ENCODE data around the gene IL33. TPM values are rescaled to one million over a fixed set of nuclear protein-coding genes. Genes with fewer than 3 reads are reported as not detected.

Gene IL33
- total and polyA plus RNA-seq, 2 donors (not counting 1 experiment from before 2014, with no cell fraction given): 1.3 to 2.0 TPM

GRCh38 chr9:6186691-6187090 lies 28.9 kb upstream of the IL33 start:
- no peaks in the 10 kb centered on the region for H3K4me1 ChIP-seq (ENCODE audit: control insufficient read depth, extremely low read depth, insufficient read depth, low read length)
- H3K27me3 ChIP-seq (ENCODE audit: control insufficient read depth, insufficient read depth, low read length): no peaks in the 10 kb centered on the region
- H3K79me2 ChIP-seq (ENCODE audit: control insufficient read depth, insufficient read depth, low read length): no peaks in the 10 kb centered on the region
- no peaks in the 10 kb centered on the region for H3K9me3 ChIP-seq (ENCODE audit: control insufficient read depth, insufficient read depth, low read depth, low read length)
- H3K27ac ChIP-seq (ENCODE audit: insufficient read depth, low read length): no peak overlapping the region
- no peak for DNase-seq (ENCODE audit: low read depth in 2 of 2)
- H3K9ac ChIP-seq (ENCODE audit: insufficient read depth, low read length): no peak overlapping the region
- H4K20me1 ChIP-seq (ENCODE audit: control insufficient read depth, extremely low read depth, insufficient read depth, low read length): no peaks in the 10 kb centered on the region
- no peak overlapping the region for H3K4me3 ChIP-seq (replicated peaks in 1 of 4; ENCODE audit: control extremely low read depth in 1 of 4, insufficient read depth in 1 of 4, low read depth in 3 of 4, low read length in 4 of 4)
- no peak overlapping the region for H3K4me2 ChIP-seq (ENCODE audit: extremely low read depth, insufficient read depth, low read length)
- no peaks in the 10 kb centered on the region for H3K36me3 ChIP-seq (ENCODE audit: control insufficient read depth, insufficient read depth, low read length)
- no peak overlapping the region for H2AFZ ChIP-seq (ENCODE audit: low read length)
- TF ChIP-seq EZH2 (IDR thresholded peaks at IDR 0.05; ENCODE audit: low read length, missing control alignments) (no peak), CTCF (conservative IDR thresholded peaks at IDR 0.05 in 1 of 2, IDR thresholded peaks at IDR 0.05 in 1 of 2; ENCODE audit: low read depth in 1 of 2, low read length in 2 of 2) (no peak)

- Histone ChIP-seq H3K9ac (ENCODE audit: insufficient read depth, low read length) (no peak overlapping the region), H4K20me1 (ENCODE audit: control insufficient read depth, extremely low read depth, insufficient read depth, low read length) (no peaks in the 10 kb centered on the region), H3K9me3 (ENCODE audit: control insufficient read depth, insufficient read depth, low read depth, low read length) (no peaks in the 10 kb centered on the region), H3K79me2 (ENCODE audit: control insufficient read depth, insufficient read depth, low read length) (no peaks in the 10 kb centered on the region), H3K36me3 (ENCODE audit: control insufficient read depth, insufficient read depth, low read length) (no peaks in the 10 kb centered on the region), H3K4me3 (replicated peaks in 1 of 4; ENCODE audit: control extremely low read depth in 1 of 4, insufficient read depth in 1 of 4, low read depth in 3 of 4, low read length in 4 of 4) (no peak overlapping the region), H2AFZ (ENCODE audit: low read length) (no peak overlapping the region), H3K4me1 (ENCODE audit: control insufficient read depth, extremely low read depth, insufficient read depth, low read length) (no peaks in the 10 kb centered on the region), H3K27me3 (ENCODE audit: control insufficient read depth, insufficient read depth, low read length) (no peaks in the 10 kb centered on the region), H3K4me2 (ENCODE audit: extremely low read depth, insufficient read depth, low read length) (no peak overlapping the region), H3K27ac (ENCODE audit: insufficient read depth, low read length) (no peak overlapping the region)
- TF ChIP-seq EZH2 (IDR thresholded peaks at IDR 0.05; ENCODE audit: low read length, missing control alignments) (no peak), CTCF (conservative IDR thresholded peaks at IDR 0.05 in 1 of 2, IDR thresholded peaks at IDR 0.05 in 1 of 2; ENCODE audit: low read depth in 1 of 2, low read length in 2 of 2) (no peak)
- DNase-seq (ENCODE audit: low read depth in 2 of 2): no peak
Observed at GRCh38 chr9:6187272-6187671, 28.3 kb upstream of the IL33 start.

- no peaks in the 10 kb centered on the region for H3K79me2 ChIP-seq (ENCODE audit: control insufficient read depth, insufficient read depth, low read length)
- H3K4me2 ChIP-seq (ENCODE audit: extremely low read depth, insufficient read depth, low read length): no peak overlapping the region
- no peak overlapping the region for H3K9ac ChIP-seq (ENCODE audit: insufficient read depth, low read length)
- no peak overlapping the region for H3K27ac ChIP-seq (ENCODE audit: insufficient read depth, low read length)
- H3K4me1 ChIP-seq (ENCODE audit: control insufficient read depth, extremely low read depth, insufficient read depth, low read length): no peaks in the 10 kb centered on the region
- TF ChIP-seq CTCF (conservative IDR thresholded peaks at IDR 0.05 in 1 of 2, IDR thresholded peaks at IDR 0.05 in 1 of 2; ENCODE audit: low read depth in 1 of 2, low read length in 2 of 2): no peak
- no peak for TF ChIP-seq EZH2 (IDR thresholded peaks at IDR 0.05; ENCODE audit: low read length, missing control alignments)
- H3K4me3 ChIP-seq (replicated peaks in 1 of 4; ENCODE audit: control extremely low read depth in 1 of 4, insufficient read depth in 1 of 4, low read depth in 3 of 4, low read length in 4 of 4): no peak overlapping the region
- H3K27me3 ChIP-seq (ENCODE audit: control insufficient read depth, insufficient read depth, low read length): no peaks in the 10 kb centered on the region
- no peak overlapping the region for H2AFZ ChIP-seq (ENCODE audit: low read length)
- no peak for DNase-seq (ENCODE audit: low read depth in 2 of 2)
- no peaks in the 10 kb centered on the region for H3K36me3 ChIP-seq (ENCODE audit: control insufficient read depth, insufficient read depth, low read length)
- no peaks in the 10 kb centered on the region for H3K9me3 ChIP-seq (ENCODE audit: control insufficient read depth, insufficient read depth, low read depth, low read length)
- H4K20me1 ChIP-seq (ENCODE audit: control insufficient read depth, extremely low read depth, insufficient read depth, low read length): no peaks in the 10 kb centered on the region
Observed at GRCh38 chr9:6188466-6188865, 27.1 kb upstream of the IL33 start.

Data from fibroblast of lung (primary cell).